HepG2 (cell line): ENCODE data around the gene SSTR5. TPM values are rescaled to one million over a fixed set of nuclear protein-coding genes. Genes with fewer than 3 reads are reported as not detected.

Experiments
- AGO1 ChIP-seq: fragments of 200-400 bp; formaldehyde crosslinking; IDR thresholded peaks from 2 replicates; pipeline ENCODE4 v1.6.1; 2017; ENCODE audit warnings: mild to moderate bottlenecking, low read depth, low read length, moderate library complexity; ENCODE audit not compliant: poor library complexity, severe bottlenecking
- CHCHD3 ChIP-seq: sonication (generic); formaldehyde crosslinking; IDR thresholded peaks from 2 replicates; pipeline ENCODE4 v1.8.0; 2022; ENCODE audit warnings: mild to moderate bottlenecking, missing genetic modification reagents, moderate library complexity
- CHD2 ChIP-seq: IDR thresholded peaks from 2 replicates; pipeline ENCODE4 v1.6.1; 2011; ENCODE audit warnings: low read depth, low read length, improper control_type of control experiment
- ELK4 ChIP-seq: sonication (generic); formaldehyde crosslinking; IDR thresholded peaks from 2 replicates; pipeline ENCODE4 v1.9.0; 2021; ENCODE audit warnings: missing genetic modification reagents, borderline replicate concordance
- FOXM1 ChIP-seq: sonication (generic); formaldehyde crosslinking; IDR thresholded peaks from 2 replicates; pipeline ENCODE4 v1.5.0; 2020; ENCODE audit warnings: missing genetic modification reagents
- HDAC2 ChIP-seq: sonication (generic); formaldehyde crosslinking; IDR thresholded peaks from 2 replicates; pipeline ENCODE4 v1.4.0; 2020; ENCODE audit warnings: missing genetic modification reagents
- MAFK ChIP-seq, 2 experiments: IDR thresholded peaks in 1 of 2; conservative IDR thresholded peaks in 1 of 2; 2 replicates each; pipeline ENCODE4 v1.6.1; 2011; ENCODE audit warnings: improper control_type of control experiment in 2 of 2, low read length in 2 of 2
- NFATC3 ChIP-seq: sonication (generic); formaldehyde crosslinking; IDR thresholded peaks from 2 replicates; pipeline ENCODE4 v1.5.1; 2020; ENCODE audit warnings: mild to moderate bottlenecking, missing genetic modification reagents
- PAF1 ChIP-seq: IDR thresholded peaks from 2 replicates; pipeline ENCODE4 v1.6.1; 2016; ENCODE audit warnings: missing genetic modification reagents, missing compliant biosample characterization
- RBM22 ChIP-seq: fragments of 200-400 bp; formaldehyde crosslinking; optimal IDR thresholded peaks from 2 replicates; pipeline ENCODE3; 2017; ENCODE audit warnings: mild to moderate bottlenecking, low read length, moderate library complexity
- SALL2 ChIP-seq: sonication (generic); formaldehyde crosslinking; IDR thresholded peaks from 2 replicates; pipeline ENCODE4 v1.8.1; 2023; ENCODE audit warnings: mild to moderate bottlenecking, missing genetic modification reagents, inconsistent platforms
- ZKSCAN8 ChIP-seq: IDR thresholded peaks from 2 replicates; pipeline ENCODE4 v1.6.1; 2016; ENCODE audit warnings: borderline replicate concordance, missing genetic modification reagents, missing compliant biosample characterization
- ZNF160 ChIP-seq: sonication (generic); formaldehyde crosslinking; IDR thresholded peaks from 2 replicates; pipeline ENCODE4 v1.8.0; 2022; ENCODE audit warnings: mild to moderate bottlenecking, inconsistent platforms, missing genetic modification reagents
- ZNF350 ChIP-seq: sonication (generic); formaldehyde crosslinking; IDR thresholded peaks from 2 replicates; pipeline ENCODE4 v1.4.0; 2020; ENCODE audit warnings: mild to moderate bottlenecking, low read depth, missing genetic modification reagents, borderline replicate concordance
- ZNF564 ChIP-seq: sonication (generic); formaldehyde crosslinking; IDR thresholded peaks from 2 replicates; pipeline ENCODE4 v1.8.1; 2023; ENCODE audit warnings: mild to moderate bottlenecking, missing genetic modification reagents
- ZNF609 ChIP-seq: sonication (generic); formaldehyde crosslinking; IDR thresholded peaks from 2 replicates; pipeline ENCODE4 v1.4.0; 2020; ENCODE audit warnings: mild to moderate bottlenecking, missing genetic modification reagents, borderline replicate concordance
- ZNF773 ChIP-seq: sonication (generic); formaldehyde crosslinking; IDR thresholded peaks from 2 replicates; pipeline ENCODE4 v1.4.0; 2020; ENCODE audit warnings: missing genetic modification reagents, borderline replicate concordance
- ZNF841 ChIP-seq: sonication (generic); formaldehyde crosslinking; IDR thresholded peaks from 2 replicates; pipeline ENCODE4 v1.8.1; 2023; ENCODE audit warnings: missing genetic modification reagents, borderline replicate concordance
- polyA plus RNA-seq, 8 experiments: library from polyadenylated mRNA; depleted of rRNA in 3 of 8; stranded (reverse) in 7 of 8; unstranded in 1 of 8; fragments of >200 nt; fragmentation: Illumina TruSeq in 4 of 8; extraction: Trizol in 4 of 8; gene quantifications; 2 replicates each; pipeline versions ENCODE4 v1.2.1 to v1.2.3, GENCODE V29; 2011 to 2016; ENCODE audit warnings: low read depth in 4 of 8, missing spikeins in 1 of 8, mixed read lengths in 1 of 8; ENCODE audit not compliant: insufficient read depth in 1 of 8
- total RNA-seq, 5 experiments: library from RNA; depleted of rRNA; stranded (reverse); fragments of >200 nt; fragmentation: Illumina TruSeq; extraction: Trizol; gene quantifications; 2 replicates each; pipeline ENCODE4 v1.2.3, GENCODE V29; 2016; ENCODE audit warnings: low read depth in 1 of 5
- TF ChIP-seq, protein P1 (sequence below): sonication (generic); formaldehyde crosslinking; IDR thresholded peaks from 2 replicates; pipeline ENCODE4 v1.8.0; 2022; ENCODE audit warnings: mild to moderate bottlenecking, missing genetic modification reagents, borderline replicate concordance
- TF ChIP-seq, protein P2 (sequence below): IDR thresholded peaks from 2 replicates; pipeline ENCODE4 v1.6.1; 2016; ENCODE audit warnings: low read depth, borderline replicate concordance

SSTR5 gene
- total and polyA plus RNA-seq, 2 of the 13 experiments (the other 11 are each of a cell fraction or from before 2014, with no cell fraction given): 0.20 to 0.49 TPM

- TF ChIP-seq ELK4: no peak
- TF ChIP-seq ZKSCAN8 (CRISPR knock-in tag): peak; percentile 43; the same call in 1 of the 2 replicates
- no peak for TF ChIP-seq ZNF160 (CRISPR knock-in tag)
- TF ChIP-seq MAFK (conservative IDR thresholded peaks at IDR 0.05 in 1 of 2, IDR thresholded peaks at IDR 0.05 in 1 of 2; ENCODE audit: low read length in 2 of 2): no peak
- no peak for TF ChIP-seq PAF1 (CRISPR knock-in tag)
- TF ChIP-seq FOXM1: no peak
- TF ChIP-seq CHD2: no peak
- TF ChIP-seq ZNF564: peak; percentile 65; the same call in 1 of the 2 replicates
- no peak for TF ChIP-seq AGO1
- no peak; the same call in 1 of the 2 replicates for TF ChIP-seq HDAC2 (CRISPR knock-in tag)
- TF ChIP-seq CHCHD3: no peak
- TF ChIP-seq ZNF350: 0 out of 2 replicates have a peak, but pooled peaks have one; percentile 48
- TF ChIP-seq, protein P1, sequence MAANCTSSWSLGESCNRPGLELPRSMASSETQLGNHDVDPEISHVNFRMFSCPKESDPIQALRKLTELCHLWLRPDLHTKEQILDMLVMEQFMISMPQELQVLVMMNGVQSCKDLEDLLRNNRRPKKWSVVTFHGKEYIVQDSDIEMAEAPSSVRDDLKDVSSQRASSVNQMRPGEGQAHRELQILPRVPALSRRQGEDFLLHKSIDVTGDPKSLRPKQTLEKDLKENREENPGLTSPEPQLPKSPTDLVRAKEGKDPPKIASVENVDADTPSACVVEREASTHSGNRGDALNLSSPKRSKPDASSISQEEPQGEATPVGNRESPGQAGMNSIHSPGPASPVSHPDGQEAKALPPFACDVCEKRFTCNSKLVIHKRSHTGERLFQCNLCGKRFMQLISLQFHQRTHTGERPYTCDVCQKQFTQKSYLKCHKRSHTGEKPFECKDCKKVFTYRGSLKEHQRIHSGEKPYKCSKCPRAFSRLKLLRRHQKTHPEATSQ: no peak
- TF ChIP-seq, protein P2, sequence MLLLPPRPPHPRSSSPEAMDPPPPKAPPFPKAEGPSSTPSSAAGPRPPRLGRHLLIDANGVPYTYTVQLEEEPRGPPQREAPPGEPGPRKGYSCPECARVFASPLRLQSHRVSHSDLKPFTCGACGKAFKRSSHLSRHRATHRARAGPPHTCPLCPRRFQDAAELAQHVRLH: no peak; the same call in 1 of the 2 replicates
- no peak for TF ChIP-seq SALL2 (CRISPR knock-in tag)
- no peak for TF ChIP-seq ZNF773 (CRISPR knock-in tag)
- TF ChIP-seq NFATC3 (CRISPR knock-in tag): no peak
- peak; percentile 84; the same call in 1 of the 2 replicates for TF ChIP-seq ZNF609 (CRISPR knock-in tag)
- TF ChIP-seq ZNF841 (CRISPR knock-in tag): no peak
- TF ChIP-seq RBM22: no peak
Observed at GRCh38 chr16:1076801-1077576, 4.4 kb downstream of the SSTR5 start (continued).
